Loucy (cell line): ENCODE data around the gene RAD51B.

ENCODE experiments used
- H2AFZ ChIP-seq: fragments of 200-600 bp; sonication (generic); 2 replicates; pipeline ENCODE4 v1.6.0; 2016; ENCODE audit warnings: antibody characterized with exemption, mild to moderate bottlenecking, low read length, moderate library complexity
- H3F3A ChIP-seq: fragments of 200-600 bp; 2 replicates; pipeline ENCODE4 v1.6.0; 2016; ENCODE audit warnings: antibody characterized with exemption, low read depth, mild to moderate bottlenecking
- H3K27me3 ChIP-seq: fragments of 200-600 bp; sonication (generic); 2 replicates; pipeline ENCODE4 v1.6.1; 2014; ENCODE audit warnings: low read length, mild to moderate bottlenecking; ENCODE audit not compliant: insufficient read depth, poor library complexity, severe bottlenecking
- H3K36me3 ChIP-seq: fragments of 200-600 bp; sonication (generic); 2 replicates; pipeline ENCODE4 v1.6.1; 2016; ENCODE audit warnings: low read length; ENCODE audit not compliant: insufficient read depth
- H3K4me1 ChIP-seq: fragments of 200-600 bp; sonication (generic); 2 replicates; pipeline ENCODE4 v1.5.1; 2014; ENCODE audit warnings: low read length, mild to moderate bottlenecking; ENCODE audit not compliant: insufficient read depth, poor library complexity, severe bottlenecking
- H3K4me2 ChIP-seq: fragments of 200-600 bp; sonication (generic); 2 replicates; pipeline ENCODE4 v1.6.0; 2014; ENCODE audit warnings: antibody characterized with exemption, low read length, low read depth, mild to moderate bottlenecking; ENCODE audit not compliant: poor library complexity, severe bottlenecking
- H3K4me3 ChIP-seq: fragments of 200-600 bp; sonication (generic); 2 replicates; pipeline ENCODE4 v1.5.1; 2014; ENCODE audit warnings: low read length, mild to moderate bottlenecking, mixed read lengths; ENCODE audit not compliant: poor library complexity, severe bottlenecking
- H3K79me2 ChIP-seq: fragments of 200-600 bp; sonication (generic); 2 replicates; pipeline ENCODE4 v1.6.1; 2014; ENCODE audit warnings: low read length; ENCODE audit not compliant: insufficient read depth
- H3K9ac ChIP-seq: fragments of 200-600 bp; sonication (generic); 2 replicates; pipeline ENCODE4 v1.6.0; 2014; ENCODE audit warnings: mild to moderate bottlenecking, low read depth, low read length, moderate library complexity; ENCODE audit not compliant: poor library complexity, severe bottlenecking
- H3K9me2 ChIP-seq: fragments of 200-600 bp; sonication (generic); replicated peaks from 2 replicates; pipeline ENCODE4 v1.6.1; 2016; ENCODE audit warnings: low read depth, low read length, mixed read lengths
- H3K9me3 ChIP-seq: fragments of 200-600 bp; sonication (generic); 2 replicates; pipeline ENCODE4 v1.6.1; 2014; ENCODE audit warnings: mild to moderate bottlenecking, antibody characterized with exemption, low read length, low read depth; ENCODE audit not compliant: insufficient read depth
- H4K20me1 ChIP-seq: fragments of 200-600 bp; sonication (generic); 2 replicates; pipeline ENCODE4 v1.6.0; 2014; ENCODE audit warnings: antibody characterized with exemption, low read length, mild to moderate bottlenecking; ENCODE audit not compliant: insufficient read depth, poor library complexity, severe bottlenecking
- EZH2phosphoT487 ChIP-seq: fragments of 200-600 bp; IDR thresholded peaks from 2 replicates; pipeline ENCODE4 v1.6.1; 2018; ENCODE audit warnings: antibody characterized with exemption, mild to moderate bottlenecking, moderate library complexity, borderline replicate concordance
- TF ChIP-seq, protein P1 (sequence below): fragments of 200-600 bp; sonication (generic); conservative IDR thresholded peaks from 2 replicates; pipeline ENCODE4 v1.5.1; 2014; ENCODE audit warnings: mild to moderate bottlenecking, antibody characterized with exemption, low read length

The RAD51B gene

DNA sequence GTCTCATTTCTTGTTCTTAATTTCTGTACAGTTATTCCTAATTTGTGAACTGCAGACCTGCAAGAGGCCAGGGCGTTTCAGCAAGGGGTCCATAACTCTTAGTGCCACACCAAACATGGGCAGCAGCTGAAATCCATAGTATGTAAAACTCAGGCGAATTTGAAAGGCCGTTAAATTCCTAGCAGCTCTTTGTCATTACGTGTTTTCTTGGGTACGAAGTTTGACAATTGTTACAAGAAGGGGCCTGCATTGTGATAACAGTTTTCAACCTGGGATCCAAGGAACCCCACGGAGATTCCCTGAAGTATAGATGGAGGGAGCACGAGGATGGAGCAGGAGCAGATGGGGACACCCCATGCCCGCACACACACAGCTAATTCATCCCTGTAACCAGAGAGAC, 685.3 kb downstream of the RAD51B start:
- Histone ChIP-seq H3K36me3 (no peaks in the 10 kb centered on the region), H3K4me1 (peaks cover 33% of the 10 kb centered on the region), H3F3A (no peaks in the 10 kb centered on the region), H3K9me3 (no peaks in the 10 kb centered on the region), H3K27me3 (no peaks in the 10 kb centered on the region), H4K20me1 (no peaks in the 10 kb centered on the region), H2AFZ (no peak overlapping the region), H3K4me3 (no peak overlapping the region), H3K9me2 (no peaks in the 10 kb centered on the region), H3K9ac (no peak overlapping the region), H3K4me2 (no peak overlapping the region), H3K79me2 (no peaks in the 10 kb centered on the region)
- TF ChIP-seq, protein P1, sequence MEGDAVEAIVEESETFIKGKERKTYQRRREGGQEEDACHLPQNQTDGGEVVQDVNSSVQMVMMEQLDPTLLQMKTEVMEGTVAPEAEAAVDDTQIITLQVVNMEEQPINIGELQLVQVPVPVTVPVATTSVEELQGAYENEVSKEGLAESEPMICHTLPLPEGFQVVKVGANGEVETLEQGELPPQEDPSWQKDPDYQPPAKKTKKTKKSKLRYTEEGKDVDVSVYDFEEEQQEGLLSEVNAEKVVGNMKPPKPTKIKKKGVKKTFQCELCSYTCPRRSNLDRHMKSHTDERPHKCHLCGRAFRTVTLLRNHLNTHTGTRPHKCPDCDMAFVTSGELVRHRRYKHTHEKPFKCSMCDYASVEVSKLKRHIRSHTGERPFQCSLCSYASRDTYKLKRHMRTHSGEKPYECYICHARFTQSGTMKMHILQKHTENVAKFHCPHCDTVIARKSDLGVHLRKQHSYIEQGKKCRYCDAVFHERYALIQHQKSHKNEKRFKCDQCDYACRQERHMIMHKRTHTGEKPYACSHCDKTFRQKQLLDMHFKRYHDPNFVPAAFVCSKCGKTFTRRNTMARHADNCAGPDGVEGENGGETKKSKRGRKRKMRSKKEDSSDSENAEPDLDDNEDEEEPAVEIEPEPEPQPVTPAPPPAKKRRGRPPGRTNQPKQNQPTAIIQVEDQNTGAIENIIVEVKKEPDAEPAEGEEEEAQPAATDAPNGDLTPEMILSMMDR = no peak
- no peak for TF ChIP-seq EZH2phosphoT487

DNA sequence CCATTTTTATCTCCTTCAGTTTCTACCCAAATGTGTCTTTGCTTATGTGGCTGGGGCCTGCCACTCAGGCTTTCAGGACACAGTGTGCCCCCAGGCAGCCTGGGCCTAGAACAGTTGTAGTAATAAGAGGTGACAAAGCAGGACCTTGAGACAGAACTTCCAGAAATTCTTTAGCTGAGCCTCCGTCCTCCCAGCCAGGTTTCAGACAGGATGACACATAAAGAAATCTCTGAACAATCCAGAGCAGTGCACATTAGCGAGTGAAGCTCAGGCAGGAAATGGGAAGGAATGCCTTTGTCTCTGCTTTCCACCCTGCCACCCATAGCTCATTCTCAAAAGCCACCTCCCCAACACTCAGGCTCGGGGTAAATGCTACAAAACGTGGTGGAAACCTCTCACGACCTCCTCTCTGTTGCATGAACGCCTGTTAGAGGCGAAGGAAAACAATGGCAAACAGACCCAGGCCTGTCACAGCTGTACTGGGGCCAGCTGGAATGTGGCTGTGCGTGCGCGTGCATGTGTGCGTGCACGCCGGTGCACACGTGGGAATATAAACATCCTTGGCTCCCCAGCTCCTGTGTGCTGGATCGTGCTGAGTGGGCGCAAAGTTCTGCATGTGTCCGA, 686.6 kb downstream of the RAD51B start:
- no peak overlapping the region for H3K4me2 ChIP-seq
- H3K9me3 ChIP-seq = no peaks in the 10 kb centered on the region
- H3K4me1 ChIP-seq = peaks cover 32% of the 10 kb centered on the region
- no peaks in the 10 kb centered on the region for H3K36me3 ChIP-seq
- H2AFZ ChIP-seq = no peak overlapping the region
- no peak for TF ChIP-seq EZH2phosphoT487
- TF ChIP-seq, protein P1 = no peak
- H4K20me1 ChIP-seq = no peaks in the 10 kb centered on the region
- no peaks in the 10 kb centered on the region for H3K9me2 ChIP-seq
- no peak overlapping the region for H3K9ac ChIP-seq
- H3K4me3 ChIP-seq = no peak overlapping the region
- H3F3A ChIP-seq = no peaks in the 10 kb centered on the region
- no peaks in the 10 kb centered on the region for H3K27me3 ChIP-seq
- no peaks in the 10 kb centered on the region for H3K79me2 ChIP-seq

DNA sequence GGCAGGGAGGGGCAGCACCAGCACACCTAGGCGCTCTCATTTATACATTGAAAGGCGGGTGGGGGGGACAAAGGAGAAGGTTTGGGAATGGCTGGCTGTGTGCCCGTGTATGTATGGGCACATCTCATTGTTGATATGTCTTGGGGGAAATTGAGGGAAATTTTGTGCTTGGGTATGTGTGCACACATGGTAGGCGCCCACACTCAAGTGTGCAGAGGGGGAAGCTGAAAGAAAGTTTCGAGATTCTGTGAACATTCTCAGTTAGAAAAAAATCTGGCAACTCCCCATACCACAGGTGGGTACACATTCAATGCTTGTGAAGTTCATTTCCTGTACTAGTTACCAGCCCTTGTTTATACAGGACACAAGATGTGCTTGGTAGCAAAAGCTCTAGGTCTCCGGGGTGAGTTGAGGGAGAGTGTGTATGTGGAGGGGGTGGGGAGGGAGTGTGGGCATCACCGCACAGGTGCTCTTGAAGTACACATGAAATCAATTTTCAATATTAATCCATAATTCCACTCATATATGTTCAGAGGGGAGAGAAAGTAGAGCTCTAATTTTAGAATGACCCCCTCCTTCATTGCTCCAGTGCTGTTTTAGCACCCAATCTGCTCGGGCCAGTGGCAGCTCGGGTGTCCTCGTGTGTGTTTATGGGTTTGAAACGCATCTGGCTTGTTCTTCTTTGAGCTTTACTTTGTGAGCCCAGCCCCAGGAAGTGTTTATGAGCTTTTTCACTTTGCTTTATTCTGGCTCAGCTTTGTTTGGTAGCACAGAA, 687.3 kb downstream of the RAD51B start:
- Histone ChIP-seq H3K9ac (no peak overlapping the region), H3K79me2 (no peaks in the 10 kb centered on the region), H3K4me2 (peak overlapping the region; percentile 6), H3F3A (no peaks in the 10 kb centered on the region), H3K9me2 (no peaks in the 10 kb centered on the region), H3K36me3 (no peaks in the 10 kb centered on the region), H3K27me3 (no peaks in the 10 kb centered on the region), H2AFZ (no peak overlapping the region), H3K9me3 (no peaks in the 10 kb centered on the region), H4K20me1 (no peaks in the 10 kb centered on the region), H3K4me1 (peaks cover 25% of the 10 kb centered on the region), H3K4me3 (no peak overlapping the region)
- no peak for TF ChIP-seq EZH2phosphoT487
- TF ChIP-seq, protein P1 = no peak
